Fibroblast of skin of right quadriceps (primary cell): Measurements from ENCODE around the gene HIC1.

Experiments used
- DNase-seq: peaks from one replicate; pipeline ENCODE4 v3.0.0-alpha.2; 2013

Gene HIC1

DNA sequence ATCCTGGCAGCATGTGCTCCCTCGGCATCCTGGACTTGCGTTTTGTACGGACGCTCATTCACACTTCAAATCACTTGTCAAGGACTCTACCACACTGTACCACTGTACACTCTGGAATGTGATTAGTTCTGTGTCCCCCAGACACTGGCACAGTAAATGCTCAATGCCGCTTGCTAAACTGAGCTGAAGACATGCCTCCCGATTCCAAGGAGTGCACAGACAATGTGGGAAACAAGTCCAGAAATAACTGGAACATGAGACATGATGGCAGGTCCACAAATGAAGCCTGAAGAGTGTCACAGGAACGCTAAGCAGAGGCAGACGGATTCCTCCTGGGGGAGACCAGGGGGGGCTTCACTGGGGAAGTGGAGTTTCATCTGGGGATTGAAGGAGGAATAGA lies 22.1 kb downstream of the HIC1 start:
- no peak for DNase-seq

- DNase-seq: peak; percentile 59
Measured at GRCh38 chr17:2081564-2081963, 26.7 kb downstream of the HIC1 start.

- no peak for DNase-seq
Measured at GRCh38 chr17:2082003-2082781, 27.3 kb downstream of the HIC1 start.

DNA sequence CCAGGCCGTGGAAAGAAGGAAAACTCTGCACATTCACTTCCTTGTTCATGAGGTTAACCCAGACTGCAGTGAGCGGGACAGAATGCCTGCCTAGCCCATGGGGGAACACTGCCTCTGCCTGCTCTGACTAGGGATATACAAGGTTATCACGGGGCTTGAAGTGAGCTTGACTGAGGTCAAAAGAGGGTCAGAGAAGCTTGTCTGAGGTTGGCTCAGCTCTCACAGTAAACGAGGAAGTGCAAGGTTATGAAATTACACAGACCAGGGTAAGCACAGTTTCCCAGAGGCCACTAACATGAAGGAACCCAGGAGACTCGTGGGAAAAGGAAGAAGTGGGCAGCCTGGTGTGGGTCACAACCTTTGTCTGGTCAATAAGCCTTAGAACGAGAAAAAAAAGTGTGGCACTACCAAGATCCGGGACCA lies 28.7 kb downstream of the HIC1 start:
- DNase-seq: no peak

DNA sequence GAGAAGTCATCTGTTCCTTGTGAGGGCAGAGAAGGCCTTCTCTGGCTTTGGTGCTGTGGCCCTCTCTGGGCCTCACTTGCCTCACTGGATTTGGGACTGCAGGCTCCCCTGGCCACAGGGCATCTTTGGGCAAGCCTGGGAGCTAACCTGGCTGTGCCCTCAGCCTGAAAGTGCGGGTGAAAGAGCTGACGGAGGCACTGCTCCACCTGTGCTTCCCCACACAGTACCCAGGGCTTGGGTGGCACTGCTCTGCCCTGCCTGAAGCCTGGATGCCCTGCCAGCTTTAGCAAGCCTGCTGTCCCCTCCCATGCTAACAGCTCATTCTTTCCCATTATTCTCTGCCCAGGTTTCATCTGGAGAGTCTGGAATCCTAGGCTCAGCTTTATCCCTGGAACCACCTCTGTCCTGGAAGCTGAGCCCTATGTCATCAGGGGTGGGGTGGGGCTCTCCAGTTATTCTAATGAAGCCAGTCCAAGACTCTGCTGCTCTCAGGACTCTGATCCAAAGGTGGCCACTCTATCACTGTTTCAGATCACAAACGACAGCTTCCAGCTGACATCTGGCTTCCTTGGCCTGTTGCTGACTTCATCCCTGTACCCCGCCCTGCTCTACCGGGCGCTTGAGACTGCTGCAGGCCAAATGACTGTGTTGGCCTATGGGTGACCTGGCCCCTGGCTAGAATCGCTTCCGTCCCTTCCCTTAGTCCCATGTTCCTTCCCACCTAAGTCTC lies 29.3 kb downstream of the HIC1 start:
- no peak for DNase-seq

DNA sequence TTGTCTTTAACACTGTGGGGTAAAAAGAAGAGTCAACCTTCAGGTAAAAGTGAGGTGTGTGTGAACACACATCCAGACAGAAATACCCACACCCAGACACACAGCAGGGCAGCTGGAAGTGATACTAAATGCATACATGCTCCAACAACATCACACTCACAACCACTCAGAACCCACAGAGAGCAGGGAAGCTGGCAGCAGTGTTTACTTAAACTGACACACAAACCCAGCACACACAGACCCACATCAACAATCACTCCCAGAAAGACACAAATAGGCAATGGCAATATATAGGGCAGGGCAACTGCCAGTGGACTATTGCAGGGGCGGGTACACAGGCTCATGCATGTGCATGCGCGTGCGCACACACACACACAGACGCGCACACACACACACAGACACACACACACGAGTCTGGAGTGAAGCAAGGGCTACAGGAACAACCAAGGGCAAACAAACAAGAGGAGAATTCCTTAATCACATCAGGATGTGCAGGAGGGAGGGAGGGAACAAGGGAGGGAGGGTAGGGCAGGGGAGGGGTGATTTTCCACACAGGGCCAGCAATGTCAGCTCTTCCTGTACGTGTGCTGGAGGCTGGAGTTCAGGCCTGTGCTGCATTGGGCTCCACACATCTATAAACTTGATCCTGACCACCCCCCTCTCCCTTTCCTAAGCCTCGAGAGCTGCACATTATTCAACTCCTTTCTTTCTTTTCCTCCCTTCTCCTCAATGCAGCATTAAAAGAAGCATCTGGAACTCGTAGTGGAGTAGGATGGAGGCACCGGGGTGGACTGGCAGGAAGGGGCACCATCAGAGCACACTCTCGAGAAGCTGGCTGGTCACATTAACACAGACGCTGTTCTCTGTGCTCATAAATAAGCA lies 30.1 kb downstream of the HIC1 start:
- peak; percentile 92 for DNase-seq

- peak; percentile 70 for DNase-seq
Measured at GRCh38 chr17:2085648-2085949, 30.7 kb downstream of the HIC1 start.

DNA sequence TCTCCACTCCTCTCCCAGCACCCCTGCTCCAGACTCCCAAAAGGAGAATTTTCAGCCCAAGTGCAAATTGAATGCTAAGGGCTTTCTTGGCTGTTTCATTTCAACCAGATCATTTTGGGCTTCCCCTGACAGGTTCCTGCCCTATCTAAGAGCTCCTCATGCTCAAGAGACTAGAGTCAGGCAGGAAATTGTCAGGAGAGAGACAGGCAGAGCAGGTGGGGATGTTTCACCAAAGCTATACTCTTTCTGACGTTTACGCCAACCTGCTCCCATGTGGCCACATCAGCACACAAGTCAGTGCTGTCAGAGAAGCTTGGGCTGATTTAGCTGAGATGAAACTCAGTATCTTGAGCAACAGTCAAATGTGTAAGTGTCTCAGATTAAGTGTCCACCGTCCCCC lies 31.4 kb downstream of the HIC1 start:
- DNase-seq: no peak

- peak; percentile 58 for DNase-seq
Measured at GRCh38 chr17:2087597-2088211, 32.8 kb downstream of the HIC1 start.

DNA sequence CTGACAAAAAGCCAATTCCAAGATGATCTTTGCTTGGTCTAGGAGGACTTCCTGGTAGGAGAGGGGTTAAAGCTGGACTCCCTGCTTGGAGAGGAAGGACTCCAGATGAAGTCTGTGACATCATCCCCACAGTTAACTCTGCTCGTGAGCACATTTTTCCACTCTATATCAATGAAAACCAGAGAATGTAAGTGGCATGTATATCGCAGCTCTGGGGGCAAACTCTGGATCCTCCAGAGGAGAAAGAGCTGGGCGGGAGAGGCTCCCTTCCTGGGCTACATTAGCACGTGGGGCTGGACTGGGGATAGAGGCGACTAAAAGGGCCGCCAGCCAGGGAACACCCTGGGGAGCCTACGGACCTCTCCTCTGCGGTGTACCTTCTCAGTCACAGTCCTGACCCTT lies 34.1 kb downstream of the HIC1 start:
- peak; percentile 75 for DNase-seq

- no peak for DNase-seq
Measured at GRCh38 chr17:2090210-2090641, 35.3 kb downstream of the HIC1 start.

GRCh38 chr17:2090804-2091534 lies 36.1 kb downstream of the HIC1 start:
- DNase-seq: peak; percentile 98

GRCh38 chr17:2092253-2092652 lies 37.4 kb downstream of the HIC1 start:
- no peak for DNase-seq

- no peak for DNase-seq
Measured at GRCh38 chr17:2093349-2093748, 38.4 kb downstream of the HIC1 start.

GRCh38 chr17:2094891-2095535 lies 40.1 kb downstream of the HIC1 start:
- peak; percentile 74 for DNase-seq

DNA sequence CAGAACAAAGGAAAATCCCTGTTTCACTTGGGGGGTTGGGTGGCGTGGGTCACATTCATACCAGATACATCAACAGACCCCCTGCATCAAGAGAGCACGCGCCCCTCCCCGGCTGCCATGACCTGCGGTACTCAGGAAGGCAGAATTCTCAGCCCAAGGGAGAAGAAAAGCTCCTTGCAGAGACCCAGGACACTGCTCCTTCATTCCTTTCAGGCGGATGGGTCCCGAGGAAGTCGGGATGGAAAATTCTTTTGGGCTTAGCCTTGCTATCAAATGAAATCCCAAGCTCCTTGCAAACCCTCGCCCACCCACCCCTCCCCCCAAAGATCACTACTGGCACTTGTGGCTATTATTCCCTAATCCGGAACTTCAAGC lies 40.6 kb downstream of the HIC1 start:
- DNase-seq: no peak

- peak; percentile 60 for DNase-seq
Measured at GRCh38 chr17:2101448-2102257, 46.8 kb downstream of the HIC1 start.

DNA sequence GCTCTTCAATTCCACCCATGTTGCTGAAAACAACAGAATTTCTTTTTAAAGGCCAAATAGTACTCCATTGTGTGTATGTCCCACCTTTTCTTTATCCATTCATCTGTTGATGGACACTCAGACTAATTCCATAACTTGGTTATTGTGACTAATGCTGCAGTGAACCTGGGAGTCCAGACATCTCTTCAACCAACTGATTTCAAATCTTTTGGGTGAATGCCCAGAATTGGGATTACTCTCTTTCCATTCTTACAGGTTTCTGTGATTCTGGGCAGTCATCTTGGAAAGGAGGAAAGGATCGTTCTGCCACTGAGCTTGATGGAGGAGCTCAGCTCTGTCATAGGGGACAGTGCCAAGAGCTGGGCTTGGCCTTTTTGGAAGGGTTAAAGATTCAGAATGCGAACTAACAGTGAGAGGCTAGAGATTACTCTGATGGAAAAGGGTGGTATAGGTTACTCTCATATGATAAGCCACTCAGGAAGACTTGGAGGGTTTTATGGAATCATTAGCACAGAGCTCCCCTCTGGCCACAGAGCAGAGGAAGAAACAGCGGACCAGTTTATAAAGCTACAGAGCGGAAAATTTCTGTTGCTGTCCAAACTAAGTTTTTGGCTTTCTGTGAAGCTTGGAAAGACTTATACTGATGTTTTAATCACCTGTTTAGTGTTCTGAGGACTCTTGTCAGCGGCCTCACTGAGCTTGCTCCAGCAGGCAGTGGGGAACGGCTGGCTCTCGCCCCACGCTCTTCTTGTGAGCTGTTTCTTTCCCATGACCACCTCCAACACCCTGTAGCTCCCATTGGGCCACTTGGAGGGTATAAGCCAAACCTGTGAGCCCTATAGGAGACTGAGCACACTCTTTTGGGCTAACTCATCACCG lies 48.3 kb downstream of the HIC1 start:
- peak; percentile 90 for DNase-seq

DNA sequence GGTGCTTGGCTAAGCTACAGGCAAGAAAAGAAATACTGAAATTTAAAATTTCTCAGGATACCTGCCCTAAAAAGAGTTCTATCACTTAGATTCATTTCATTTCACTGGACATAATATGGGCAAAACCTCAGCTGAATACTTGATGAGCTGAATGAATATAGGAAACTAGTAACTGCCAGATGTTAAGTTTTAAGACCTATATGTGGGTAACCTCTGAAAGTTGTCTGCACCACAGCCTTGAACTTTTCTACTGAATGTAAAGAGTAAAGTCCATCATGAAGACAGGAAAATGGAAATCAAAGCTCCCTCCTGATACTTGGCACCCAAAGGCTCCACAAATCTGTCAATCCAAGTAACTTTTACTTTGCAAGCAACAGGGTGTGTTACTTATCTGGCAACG lies 50.8 kb downstream of the HIC1 start:
- DNase-seq: no peak
